Lower leg skin (tissue), 3 donors: ENCODE data around the gene MYO1C.

ENCODE experiments used
- POLR2A ChIP-seq, 2 donors: fragments of 450-650 bp; IDR thresholded peaks; one replicate each; pipeline ENCODE4 v1.6.1; 2016 to 2017; ENCODE audit warnings: antibody characterized with exemption in 2 of 2, mild to moderate bottlenecking in 1 of 2, moderate library complexity in 1 of 2
- TF ChIP-seq, protein P1 (sequence below), 3 donors: fragments of 450-650 bp; IDR thresholded peaks; one replicate each; pipeline ENCODE4 v1.5.1; 2016; ENCODE audit warnings: antibody characterized with exemption in 3 of 3, mild to moderate bottlenecking in 3 of 3, moderate library complexity in 2 of 3

DNA sequence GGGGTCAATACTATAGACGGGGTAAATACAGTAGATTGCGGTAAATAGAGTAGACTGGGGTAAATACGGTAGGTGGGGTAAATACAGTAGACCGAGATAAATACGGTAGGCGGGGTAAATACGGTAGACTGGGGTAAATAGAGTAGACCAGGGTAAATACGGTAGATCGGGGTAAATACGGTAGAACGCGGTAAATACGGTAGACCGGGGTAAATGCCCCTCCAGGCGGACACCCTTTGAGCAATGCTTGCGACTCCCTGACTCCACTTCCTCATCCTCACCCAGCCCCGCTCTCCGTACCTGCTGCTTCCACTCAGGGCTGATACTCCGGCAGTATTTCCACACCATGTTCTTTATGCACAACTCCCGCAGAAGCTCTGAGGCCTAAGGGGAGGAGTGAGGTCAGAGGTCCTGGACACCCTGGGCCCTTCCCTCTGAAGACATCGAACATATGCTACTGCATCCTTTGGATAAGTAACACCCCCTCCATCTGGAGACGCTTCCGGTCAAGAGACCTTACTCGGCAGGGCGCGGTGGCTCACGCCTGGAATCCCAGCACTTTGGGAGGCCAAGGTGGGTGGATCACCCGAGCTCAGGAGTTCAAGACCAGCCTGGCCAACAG is 23.1 kb downstream of the MYO1C start:
- no peak for TF ChIP-seq POLR2A (IDR thresholded peaks at IDR 0.05)
- TF ChIP-seq, protein P1, sequence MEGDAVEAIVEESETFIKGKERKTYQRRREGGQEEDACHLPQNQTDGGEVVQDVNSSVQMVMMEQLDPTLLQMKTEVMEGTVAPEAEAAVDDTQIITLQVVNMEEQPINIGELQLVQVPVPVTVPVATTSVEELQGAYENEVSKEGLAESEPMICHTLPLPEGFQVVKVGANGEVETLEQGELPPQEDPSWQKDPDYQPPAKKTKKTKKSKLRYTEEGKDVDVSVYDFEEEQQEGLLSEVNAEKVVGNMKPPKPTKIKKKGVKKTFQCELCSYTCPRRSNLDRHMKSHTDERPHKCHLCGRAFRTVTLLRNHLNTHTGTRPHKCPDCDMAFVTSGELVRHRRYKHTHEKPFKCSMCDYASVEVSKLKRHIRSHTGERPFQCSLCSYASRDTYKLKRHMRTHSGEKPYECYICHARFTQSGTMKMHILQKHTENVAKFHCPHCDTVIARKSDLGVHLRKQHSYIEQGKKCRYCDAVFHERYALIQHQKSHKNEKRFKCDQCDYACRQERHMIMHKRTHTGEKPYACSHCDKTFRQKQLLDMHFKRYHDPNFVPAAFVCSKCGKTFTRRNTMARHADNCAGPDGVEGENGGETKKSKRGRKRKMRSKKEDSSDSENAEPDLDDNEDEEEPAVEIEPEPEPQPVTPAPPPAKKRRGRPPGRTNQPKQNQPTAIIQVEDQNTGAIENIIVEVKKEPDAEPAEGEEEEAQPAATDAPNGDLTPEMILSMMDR (IDR thresholded peaks at IDR 0.05) = no peak
